Measurements from ENCODE around the gene GNPDA1.
"Not testable (repeated sequence)": the region's sequence is repeated elsewhere in the genome, so short reads cannot be mapped to it uniquely, and the experiment has no call there.

GNPDA1 gene

DNA sequence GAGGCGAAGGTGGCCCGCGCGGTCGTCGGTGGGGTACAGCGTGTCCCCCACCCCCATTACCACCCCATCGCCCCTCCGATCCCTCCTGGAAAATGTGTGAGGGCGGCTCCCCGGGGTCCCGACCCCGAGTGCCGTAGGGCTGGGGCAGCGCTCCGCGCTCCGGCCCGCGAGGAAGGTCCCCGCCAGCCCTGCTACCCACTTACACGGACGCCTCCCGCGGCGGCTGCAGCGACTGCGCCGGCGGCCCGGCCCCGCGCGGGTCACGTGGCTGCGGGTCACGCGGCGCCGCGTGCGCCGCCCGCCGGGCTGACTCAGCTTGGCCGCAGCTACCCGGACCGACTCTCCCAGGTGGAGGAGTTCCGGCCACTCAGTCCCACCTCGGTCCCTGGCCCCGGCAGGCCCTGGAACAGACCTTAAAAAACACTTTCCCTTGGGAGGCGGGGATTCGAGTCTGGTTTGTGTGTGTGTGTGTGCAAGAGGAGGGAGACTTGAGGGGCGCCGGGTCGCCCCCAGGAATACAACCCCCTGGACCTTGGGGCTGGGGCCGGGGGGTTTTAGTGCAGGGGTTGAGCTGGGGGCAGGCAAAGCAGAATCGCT is at the start of gene GNPDA1:
Gene GNPDA1, minus strand, starts transcription at position 236 of the 597 bp plus-strand sequence. CDS start 992 bp downstream, outside the sequence.
- DNase-seq (ENCODE audit: low spot score): peak; percentile 78
- H3K9me3 Mint-ChIP-seq: no peaks in the 10 kb centered on the region
- peaks cover 13% of the 10 kb centered on the region for H3K36me3 Mint-ChIP-seq (ENCODE audit: low read depth)
- peak within 1 kb of the TSS; percentile 88 for H3K27ac Mint-ChIP-seq
- H3K4me1 Mint-ChIP-seq (ENCODE audit: low read depth): peaks cover 61% of the 10 kb centered on the region
- H3K27me3 Mint-ChIP-seq (ENCODE audit: low read depth): no peaks in the 10 kb centered on the region
- H3K4me3 Mint-ChIP-seq: peak within 1 kb of the TSS; percentile 81

DNA sequence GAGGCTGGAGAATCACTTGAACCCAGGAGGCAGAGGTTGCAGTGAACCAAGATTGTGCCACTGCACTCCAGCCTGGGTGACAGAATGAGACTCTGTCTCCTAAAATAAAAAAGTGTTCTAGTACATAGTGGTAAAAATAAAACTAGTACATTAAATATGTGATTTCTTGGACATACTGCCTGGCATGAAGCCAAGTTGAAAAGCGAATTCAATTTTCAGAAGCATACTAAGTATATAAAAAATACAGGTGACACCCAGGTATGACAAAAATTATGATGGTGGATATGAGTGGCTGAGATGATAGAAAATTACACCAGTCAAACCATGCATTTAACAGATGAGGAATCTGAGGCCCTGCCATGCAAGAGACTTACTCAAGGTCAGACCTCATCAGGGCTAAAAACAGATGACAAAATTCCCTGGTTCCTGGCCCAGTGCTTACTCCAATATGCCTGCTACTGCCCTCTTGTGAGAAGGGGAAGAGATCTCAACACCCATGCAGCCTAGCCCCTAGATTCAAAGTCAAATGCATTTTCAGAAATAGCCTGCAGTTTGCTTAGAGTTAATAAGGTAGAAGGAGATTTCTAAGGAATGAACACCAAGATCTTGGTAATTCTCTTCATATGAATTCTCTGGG is 46.6 kb upstream of the GNPDA1 start:
- Mint-ChIP-seq H3K27me3 (ENCODE audit: low read depth) (no peaks in the 10 kb centered on the region), H3K27ac (no peak overlapping the region), H3K4me1 (ENCODE audit: low read depth) (peaks cover 7% of the 10 kb centered on the region), H3K36me3 (ENCODE audit: low read depth) (no peaks in the 10 kb centered on the region), H3K4me3 (no peak overlapping the region), H3K9me3 (no peaks in the 10 kb centered on the region)
- DNase-seq (ENCODE audit: low spot score): no peak

DNA sequence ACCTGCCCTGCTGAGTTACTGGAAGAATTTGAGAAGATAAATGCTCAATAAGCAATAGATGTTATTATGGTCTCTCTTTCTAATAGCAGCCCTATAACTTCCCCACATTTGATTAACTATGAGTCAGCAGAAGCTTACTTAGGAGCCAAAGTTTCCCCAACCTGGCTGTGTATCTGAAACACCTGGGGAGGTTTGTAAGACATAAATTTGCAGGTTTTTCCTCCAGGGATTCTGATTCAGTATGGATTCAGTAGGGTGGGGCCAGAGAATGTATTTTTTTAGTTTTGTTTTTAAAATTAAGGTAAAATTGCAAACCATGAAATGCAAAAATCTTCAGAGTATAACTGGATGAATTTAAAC is 44.9 kb upstream of the GNPDA1 start:
- no peak for DNase-seq (ENCODE audit: low spot score)
- no peaks in the 10 kb centered on the region for H3K27me3 Mint-ChIP-seq (ENCODE audit: low read depth)
- no peak overlapping the region for H3K27ac Mint-ChIP-seq
- H3K4me1 Mint-ChIP-seq (ENCODE audit: low read depth): peaks cover 5% of the 10 kb centered on the region
- H3K36me3 Mint-ChIP-seq (ENCODE audit: low read depth): no peaks in the 10 kb centered on the region
- no peak overlapping the region for H3K4me3 Mint-ChIP-seq
- no peaks in the 10 kb centered on the region for H3K9me3 Mint-ChIP-seq

DNA sequence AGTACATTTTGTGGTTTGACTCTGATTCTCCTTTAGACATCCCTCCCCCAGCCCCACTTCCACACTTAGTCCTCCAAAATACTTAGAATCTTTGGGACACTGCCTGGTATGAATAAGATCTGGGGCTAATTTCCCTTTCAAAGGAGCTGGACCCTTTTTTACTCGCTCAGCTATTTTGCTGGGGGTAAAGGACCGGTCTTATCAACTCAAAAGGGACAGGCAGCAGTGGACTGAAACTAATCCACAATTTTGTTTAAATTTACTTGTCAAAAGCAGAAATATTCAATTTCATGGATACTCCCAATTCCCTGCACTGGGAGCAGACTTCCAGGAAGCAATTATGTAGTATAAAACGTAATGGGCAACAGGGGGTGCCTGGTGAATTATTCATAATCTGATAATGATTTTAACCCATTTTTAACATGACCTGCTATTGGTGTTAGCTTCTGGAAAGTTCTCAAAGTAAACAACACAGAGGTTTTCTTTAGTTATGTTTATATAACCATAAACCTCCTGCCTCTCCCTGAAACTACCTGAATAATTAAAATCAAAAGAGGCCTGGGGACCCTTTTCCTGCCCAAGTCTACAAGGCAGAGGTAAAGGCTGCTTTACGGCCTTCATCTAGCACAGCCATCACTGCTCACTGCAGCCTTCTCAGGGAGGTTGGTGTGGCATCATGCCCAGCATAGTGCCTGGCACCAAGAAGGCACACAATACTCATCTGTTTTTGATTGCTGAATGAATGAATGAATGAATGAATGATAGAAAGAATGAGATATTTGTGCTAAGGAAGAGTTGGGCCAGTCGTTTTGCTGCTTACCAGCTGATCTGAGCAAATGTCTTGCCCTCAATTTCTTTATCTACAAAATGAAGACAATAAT is 44.2 kb upstream of the GNPDA1 start:
- Mint-ChIP-seq H3K27me3 (ENCODE audit: low read depth) (no peaks in the 10 kb centered on the region), H3K4me3 (no peak overlapping the region)

DNA sequence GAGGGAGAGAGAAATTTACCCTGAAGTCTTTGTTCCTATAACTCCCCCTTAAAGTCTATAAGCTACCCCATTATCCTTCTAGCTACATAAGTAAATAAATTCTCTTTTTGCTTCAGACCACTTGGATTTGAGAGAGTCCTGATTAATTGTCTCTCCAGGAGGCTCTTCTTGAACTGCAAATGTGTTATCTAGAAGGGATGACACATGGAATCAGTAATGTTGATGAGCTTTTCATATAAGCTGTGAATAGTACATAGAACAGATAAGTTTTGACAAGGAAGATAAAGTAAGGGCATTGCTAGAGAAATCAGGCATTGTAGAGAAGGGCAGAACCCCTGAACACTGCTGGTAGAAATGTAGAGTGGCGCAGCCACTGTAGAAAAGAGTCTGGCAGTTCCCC is 42.5 kb upstream of the GNPDA1 start:
- H3K4me1 Mint-ChIP-seq (ENCODE audit: low read depth): peaks cover 5% of the 10 kb centered on the region
- no peaks in the 10 kb centered on the region for H3K9me3 Mint-ChIP-seq
- no peak overlapping the region for H3K4me3 Mint-ChIP-seq
- H3K27ac Mint-ChIP-seq: no peak overlapping the region
- H3K27me3 Mint-ChIP-seq (ENCODE audit: low read depth): no peaks in the 10 kb centered on the region
- DNase-seq (ENCODE audit: low spot score): no peak
- H3K36me3 Mint-ChIP-seq (ENCODE audit: low read depth): no peaks in the 10 kb centered on the region

More for the DNA sequence above, 44.2 kb upstream of the GNPDA1 start:
- no peak for DNase-seq (ENCODE audit: low spot score)
- Mint-ChIP-seq H3K27ac (no peak overlapping the region), H3K9me3 (no peaks in the 10 kb centered on the region), H3K36me3 (ENCODE audit: low read depth) (no peaks in the 10 kb centered on the region), H3K4me1 (ENCODE audit: low read depth) (peaks cover 5% of the 10 kb centered on the region)

DNA sequence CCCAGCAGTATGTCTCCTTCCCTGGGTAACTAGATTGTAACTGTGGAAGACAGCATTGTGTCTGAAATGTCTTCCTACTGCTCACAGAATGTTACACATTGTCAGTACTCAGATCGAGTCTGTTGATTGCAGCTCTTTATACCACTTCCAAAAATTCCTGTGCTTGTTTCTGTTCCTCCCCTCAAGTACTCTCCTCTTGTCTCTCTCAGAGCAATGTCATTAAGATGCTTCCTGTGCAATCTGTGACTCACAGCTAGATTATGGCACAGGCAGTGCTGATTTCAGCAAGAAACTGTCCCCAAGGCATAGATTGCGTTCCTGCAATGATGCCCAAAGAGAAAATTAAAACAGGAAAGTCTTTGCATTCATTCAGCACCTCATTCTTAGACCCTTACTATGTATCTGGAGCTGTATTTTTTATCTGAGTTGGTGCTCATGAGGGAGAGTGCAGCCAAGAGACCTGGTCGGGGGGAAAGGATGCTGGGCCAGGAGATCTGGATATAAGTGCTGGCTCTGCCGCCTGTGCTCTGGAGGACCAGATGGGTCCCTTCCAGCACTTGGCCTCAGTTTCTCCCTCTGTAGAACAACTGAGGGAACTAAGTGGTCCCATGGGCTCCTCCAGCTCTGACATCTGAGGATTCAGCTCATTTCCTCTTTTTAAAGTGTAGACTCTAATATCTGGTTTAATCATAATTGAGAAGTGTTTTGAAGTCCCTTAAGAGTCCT is 40.8 kb upstream of the GNPDA1 start:
- no peak for DNase-seq (ENCODE audit: low spot score)
- Mint-ChIP-seq H3K27me3 (ENCODE audit: low read depth) (no peaks in the 10 kb centered on the region), H3K27ac (no peak overlapping the region), H3K4me3 (no peak overlapping the region), H3K36me3 (ENCODE audit: low read depth) (no peaks in the 10 kb centered on the region), H3K4me1 (ENCODE audit: low read depth) (peaks cover 5% of the 10 kb centered on the region), H3K9me3 (no peaks in the 10 kb centered on the region)

DNA sequence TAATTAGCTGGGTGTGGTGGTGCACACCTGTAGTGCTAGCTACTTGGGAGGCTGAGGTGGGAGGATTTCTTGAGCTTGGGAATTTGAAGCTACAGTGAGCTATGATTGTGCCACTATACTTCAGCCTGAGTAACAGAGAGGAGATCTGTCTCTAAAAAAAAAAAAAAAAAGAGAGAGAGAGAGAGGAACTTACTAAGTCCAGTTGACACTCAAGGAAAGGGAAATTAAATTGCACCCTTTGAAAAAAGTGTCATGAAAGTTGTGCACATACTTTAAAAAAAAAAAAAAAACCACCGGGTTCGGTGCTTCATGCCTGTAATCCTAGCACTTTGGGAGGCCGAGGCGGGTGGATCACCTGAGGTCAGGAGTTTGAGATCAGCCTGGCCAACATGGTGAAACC is 39.2 kb upstream of the GNPDA1 start:
- H3K4me3 Mint-ChIP-seq; H3K4me1 Mint-ChIP-seq (ENCODE audit: low read depth); H3K9me3 Mint-ChIP-seq; H3K27ac Mint-ChIP-seq; DNase-seq (ENCODE audit: low spot score); H3K36me3 Mint-ChIP-seq (ENCODE audit: low read depth); H3K27me3 Mint-ChIP-seq (ENCODE audit: low read depth): not testable (repeated sequence)

DNA sequence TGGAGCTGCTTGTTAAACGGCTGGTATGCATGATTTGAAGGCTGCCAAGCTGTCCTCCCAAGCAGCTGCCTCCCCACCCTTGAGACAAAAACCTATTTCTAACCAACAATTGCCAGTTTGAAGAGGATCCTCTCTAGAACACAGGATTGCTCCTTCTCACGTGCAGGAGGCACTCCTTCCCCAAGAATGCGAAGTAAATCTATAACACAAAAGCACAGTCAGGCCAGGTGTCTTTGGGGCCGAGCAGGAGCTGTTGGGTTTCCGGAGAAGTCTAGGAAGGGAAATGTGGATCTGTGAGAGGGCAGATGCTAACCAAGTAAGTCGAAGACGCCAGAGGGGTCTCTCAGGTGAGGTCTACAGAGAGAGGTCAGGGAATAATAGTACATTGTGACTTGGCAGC is 35.4 kb upstream of the GNPDA1 start:
- H3K4me1 Mint-ChIP-seq (ENCODE audit: low read depth): peaks cover 3% of the 10 kb centered on the region
- no peaks in the 10 kb centered on the region for H3K27me3 Mint-ChIP-seq (ENCODE audit: low read depth)
- H3K4me3 Mint-ChIP-seq: no peak overlapping the region
- peaks cover 5% of the 10 kb centered on the region for H3K9me3 Mint-ChIP-seq
- no peak for DNase-seq (ENCODE audit: low spot score)
- H3K27ac Mint-ChIP-seq: no peak overlapping the region
- no peaks in the 10 kb centered on the region for H3K36me3 Mint-ChIP-seq (ENCODE audit: low read depth)

DNA sequence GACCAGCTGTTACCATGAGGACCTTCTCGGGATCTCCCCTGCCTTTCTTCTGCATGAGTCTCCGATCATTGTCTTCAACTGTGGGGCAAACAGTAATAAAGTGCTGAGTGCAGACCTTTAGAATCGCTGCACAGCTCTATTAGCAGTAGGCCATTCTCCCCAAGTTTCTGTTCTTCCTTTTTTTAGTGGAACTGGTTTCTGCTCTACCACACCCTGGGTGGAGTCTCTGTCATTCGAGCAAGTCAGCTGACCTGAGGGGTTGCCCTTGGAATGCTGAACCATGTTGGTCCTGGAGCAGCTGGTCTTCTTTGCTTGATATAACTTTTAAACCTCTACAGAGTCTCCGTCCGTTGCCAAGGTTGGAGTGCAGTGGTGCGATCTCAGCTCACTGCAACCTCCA is 33.4 kb upstream of the GNPDA1 start:
- Mint-ChIP-seq H3K4me3 (no peak overlapping the region), H3K9me3 (peaks cover 5% of the 10 kb centered on the region), H3K36me3 (ENCODE audit: low read depth) (no peaks in the 10 kb centered on the region), H3K4me1 (ENCODE audit: low read depth) (peaks cover 2% of the 10 kb centered on the region), H3K27me3 (ENCODE audit: low read depth) (no peaks in the 10 kb centered on the region), H3K27ac (no peak overlapping the region)
- DNase-seq (ENCODE audit: low spot score): no peak

DNA sequence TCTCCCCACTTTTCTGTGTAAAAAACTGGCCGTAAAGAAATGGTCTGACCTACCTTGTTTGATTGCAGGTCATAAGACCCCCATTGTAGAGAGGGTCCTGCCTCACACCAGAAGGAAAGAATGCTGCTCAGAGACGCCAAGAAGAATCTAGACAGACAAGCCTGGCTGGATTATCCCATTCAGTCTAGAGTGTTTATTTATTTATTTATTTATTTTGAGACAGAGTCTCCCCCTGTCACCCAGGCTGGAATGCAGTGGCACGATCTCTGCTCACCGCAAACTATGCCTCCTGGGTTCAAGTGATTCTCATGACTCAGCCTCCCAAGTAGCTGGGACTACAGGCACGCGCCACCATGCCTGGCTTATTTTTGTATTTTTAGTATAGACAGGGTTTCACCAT is 28.1 kb upstream of the GNPDA1 start:
- not testable (repeated sequence) for H3K36me3 Mint-ChIP-seq (ENCODE audit: low read depth); DNase-seq (ENCODE audit: low spot score); H3K27me3 Mint-ChIP-seq (ENCODE audit: low read depth); H3K27ac Mint-ChIP-seq; H3K4me1 Mint-ChIP-seq (ENCODE audit: low read depth); H3K4me3 Mint-ChIP-seq; H3K9me3 Mint-ChIP-seq

DNA sequence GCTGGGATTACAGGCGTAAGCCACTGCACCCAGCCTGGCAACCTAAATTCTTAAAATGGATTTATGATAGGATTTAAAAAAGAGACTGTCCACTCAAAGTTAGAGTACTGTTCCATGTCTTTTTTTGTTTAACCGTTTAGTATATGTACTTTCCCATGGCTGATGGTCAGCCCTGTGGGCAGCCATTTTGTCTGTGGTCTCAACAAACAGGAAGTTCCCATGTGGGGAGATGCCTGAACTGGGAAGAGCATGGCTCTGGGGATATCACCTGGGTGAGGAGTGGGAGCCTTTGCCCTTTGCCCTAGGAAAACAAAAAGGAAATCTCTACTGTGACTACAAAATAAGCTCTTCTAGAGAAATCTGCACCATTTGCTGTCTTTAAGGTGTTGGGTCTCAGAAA is 27.5 kb upstream of the GNPDA1 start:
- Mint-ChIP-seq H3K4me3 (no peak overlapping the region), H3K27me3 (ENCODE audit: low read depth) (no peaks in the 10 kb centered on the region), H3K27ac (no peak overlapping the region), H3K4me1 (ENCODE audit: low read depth) (no peaks in the 10 kb centered on the region), H3K36me3 (ENCODE audit: low read depth) (no peaks in the 10 kb centered on the region), H3K9me3 (peaks cover 5% of the 10 kb centered on the region)
- DNase-seq (ENCODE audit: low spot score): no peak

DNA sequence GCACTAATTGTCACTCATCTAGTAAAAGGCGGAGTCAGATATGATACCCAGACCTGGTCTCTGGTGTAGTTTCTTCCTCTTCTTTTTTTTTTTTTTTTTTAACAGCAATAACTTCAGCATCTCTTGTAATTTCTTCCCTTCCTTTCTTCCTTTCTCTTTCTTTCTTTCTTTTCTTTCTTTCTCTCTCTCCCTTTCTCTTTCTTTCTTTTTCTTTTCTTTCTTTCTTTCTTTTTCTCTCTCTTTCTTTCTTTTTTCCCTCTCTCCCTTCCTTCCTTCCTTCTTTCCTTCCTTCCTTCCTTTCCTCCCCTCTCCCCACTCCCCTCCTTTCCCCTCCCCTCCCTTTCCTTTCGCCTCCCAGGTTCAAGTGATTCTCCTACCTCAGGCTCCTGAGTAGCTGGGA is 25.9 kb upstream of the GNPDA1 start:
- Mint-ChIP-seq H3K9me3 (no peaks in the 10 kb centered on the region), H3K27ac (no peak overlapping the region), H3K27me3 (ENCODE audit: low read depth) (no peaks in the 10 kb centered on the region), H3K36me3 (ENCODE audit: low read depth) (no peaks in the 10 kb centered on the region), H3K4me1 (ENCODE audit: low read depth) (peaks cover 6% of the 10 kb centered on the region), H3K4me3 (no peak overlapping the region)
- DNase-seq (ENCODE audit: low spot score): no peak

DNA sequence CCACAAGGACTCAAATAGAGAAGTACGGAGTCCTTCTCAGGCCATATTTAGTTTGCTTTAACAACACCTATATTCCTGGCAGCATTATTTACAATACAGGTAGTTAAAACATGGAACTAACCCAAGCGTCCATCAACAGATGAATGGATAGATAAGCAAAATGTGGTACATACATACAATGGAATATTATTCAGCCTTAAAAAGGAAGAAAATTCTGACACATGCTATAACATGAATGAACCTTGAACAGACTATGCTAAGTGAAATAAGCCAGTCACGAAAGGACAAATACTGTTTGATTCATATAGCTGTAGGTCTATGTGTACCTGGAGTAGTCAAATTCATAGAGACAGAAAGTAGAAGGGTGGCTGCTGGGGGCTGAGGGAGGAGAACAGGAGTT is 24.8 kb upstream of the GNPDA1 start:
- H3K4me3 Mint-ChIP-seq; DNase-seq (ENCODE audit: low spot score); H3K27me3 Mint-ChIP-seq (ENCODE audit: low read depth); H3K4me1 Mint-ChIP-seq (ENCODE audit: low read depth); H3K36me3 Mint-ChIP-seq (ENCODE audit: low read depth); H3K27ac Mint-ChIP-seq; H3K9me3 Mint-ChIP-seq: not testable (repeated sequence)

DNA sequence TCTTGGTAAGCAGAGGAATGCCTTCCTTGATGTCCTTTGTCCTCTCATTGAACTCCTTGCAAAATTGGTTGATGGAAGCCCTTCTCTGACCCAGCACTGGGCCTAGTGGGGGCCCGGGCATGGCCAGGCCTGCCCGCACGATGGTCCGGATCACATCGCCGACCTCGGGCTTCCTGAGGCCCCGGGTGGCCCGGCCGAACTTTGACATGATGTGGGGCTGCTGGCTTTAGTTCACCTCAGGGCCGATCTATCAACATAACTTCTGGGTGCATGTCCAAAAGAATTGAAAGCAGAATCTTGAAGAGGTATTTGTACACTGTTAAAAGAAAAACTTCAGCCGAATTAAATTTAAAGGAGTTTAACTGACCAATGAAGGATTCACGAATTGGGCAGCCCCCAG is 24.1 kb upstream of the GNPDA1 start:
- Mint-ChIP-seq H3K4me3 (no peak overlapping the region), H3K4me1 (ENCODE audit: low read depth) (peaks cover 6% of the 10 kb centered on the region), H3K27ac (no peak overlapping the region), H3K27me3 (ENCODE audit: low read depth) (no peaks in the 10 kb centered on the region), H3K36me3 (ENCODE audit: low read depth) (no peaks in the 10 kb centered on the region), H3K9me3 (no peaks in the 10 kb centered on the region)
- no peak for DNase-seq (ENCODE audit: low spot score)
